Osteocyte (in vitro differentiated cells): Measurements from ENCODE around the gene NKAIN2. TPM values are rescaled to one million over a fixed set of nuclear protein-coding genes. Genes with fewer than 3 reads are reported as not detected.
"Not testable (repeated sequence)": the region's sequence is repeated elsewhere in the genome, so short reads cannot be mapped to it uniquely, and the experiment has no call there.

ENCODE experiments used
- DNase-seq: peaks from one replicate; pipeline ENCODE4 v3.0.0; 2021; ENCODE audit warnings: mixed read lengths; ENCODE audit not compliant: unreplicated experiment; ENCODE audit errors: extremely low spot score
- H3K27ac Mint-ChIP-seq: one replicate; pipeline ENCODE4 v1.8.0; 2021; ENCODE audit warnings: mild to moderate bottlenecking, mixed read lengths; ENCODE audit not compliant: unreplicated experiment
- H3K27me3 Mint-ChIP-seq: one replicate; pipeline ENCODE4 v1.8.0; 2021; ENCODE audit warnings: mixed read lengths; ENCODE audit not compliant: unreplicated experiment
- H3K36me3 Mint-ChIP-seq: one replicate; pipeline ENCODE4 v1.8.0; 2021; ENCODE audit warnings: mixed read lengths; ENCODE audit not compliant: unreplicated experiment
- H3K4me1 Mint-ChIP-seq: one replicate; pipeline ENCODE4 v1.8.0; 2021; ENCODE audit warnings: mixed read lengths; ENCODE audit not compliant: unreplicated experiment
- H3K4me3 Mint-ChIP-seq: one replicate; pipeline ENCODE4 v1.8.0; 2021; ENCODE audit warnings: mild to moderate bottlenecking, moderate library complexity, mixed read lengths; ENCODE audit not compliant: unreplicated experiment
- H3K9me3 Mint-ChIP-seq: one replicate; pipeline ENCODE4 v1.8.0; 2021; ENCODE audit warnings: mixed read lengths; ENCODE audit not compliant: unreplicated experiment
- total RNA-seq: library from RNA; stranded (reverse); gene quantifications from 2 replicates; pipeline ENCODE4 v1.2.1, GENCODE V29; 2021
- TF ChIP-seq, protein P1 (sequence below): fragments of 200-600 bp; sonication (generic); IDR thresholded peaks from 2 replicates; pipeline ENCODE4 v1.5.0; 2021; ENCODE audit warnings: antibody characterized with exemption, mild to moderate bottlenecking, moderate library complexity

NKAIN2 gene
- total RNA-seq, 1 donor from 2014 or later, result 17.8 TPM

DNA sequence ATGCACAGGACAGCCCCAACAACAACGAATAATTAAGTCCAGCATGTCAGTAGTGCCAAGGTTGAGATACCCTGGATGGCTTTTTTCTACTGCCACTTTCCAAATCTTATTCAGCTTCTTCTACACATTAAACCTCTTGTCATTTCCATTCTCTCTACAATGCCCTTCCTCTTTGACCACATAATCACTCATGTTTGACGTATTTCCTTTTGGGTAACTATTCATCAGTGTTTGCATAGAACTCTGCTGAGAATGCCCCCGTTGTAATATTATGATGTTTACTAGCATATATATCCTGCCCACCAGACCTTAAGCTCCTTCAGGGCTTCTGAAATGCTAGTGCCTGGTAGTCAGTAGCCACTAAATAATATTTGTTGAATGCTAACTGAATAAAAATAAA is 643.3 kb downstream of the NKAIN2 start:
- no peaks in the 10 kb centered on the region for H3K36me3 Mint-ChIP-seq
- H3K27ac Mint-ChIP-seq, result no peak overlapping the region
- peaks cover 4% of the 10 kb centered on the region for H3K4me1 Mint-ChIP-seq
- TF ChIP-seq, protein P1, sequence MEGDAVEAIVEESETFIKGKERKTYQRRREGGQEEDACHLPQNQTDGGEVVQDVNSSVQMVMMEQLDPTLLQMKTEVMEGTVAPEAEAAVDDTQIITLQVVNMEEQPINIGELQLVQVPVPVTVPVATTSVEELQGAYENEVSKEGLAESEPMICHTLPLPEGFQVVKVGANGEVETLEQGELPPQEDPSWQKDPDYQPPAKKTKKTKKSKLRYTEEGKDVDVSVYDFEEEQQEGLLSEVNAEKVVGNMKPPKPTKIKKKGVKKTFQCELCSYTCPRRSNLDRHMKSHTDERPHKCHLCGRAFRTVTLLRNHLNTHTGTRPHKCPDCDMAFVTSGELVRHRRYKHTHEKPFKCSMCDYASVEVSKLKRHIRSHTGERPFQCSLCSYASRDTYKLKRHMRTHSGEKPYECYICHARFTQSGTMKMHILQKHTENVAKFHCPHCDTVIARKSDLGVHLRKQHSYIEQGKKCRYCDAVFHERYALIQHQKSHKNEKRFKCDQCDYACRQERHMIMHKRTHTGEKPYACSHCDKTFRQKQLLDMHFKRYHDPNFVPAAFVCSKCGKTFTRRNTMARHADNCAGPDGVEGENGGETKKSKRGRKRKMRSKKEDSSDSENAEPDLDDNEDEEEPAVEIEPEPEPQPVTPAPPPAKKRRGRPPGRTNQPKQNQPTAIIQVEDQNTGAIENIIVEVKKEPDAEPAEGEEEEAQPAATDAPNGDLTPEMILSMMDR, result no peak
- H3K4me3 Mint-ChIP-seq, result no peak overlapping the region
- DNase-seq, result no peak
- no peaks in the 10 kb centered on the region for H3K9me3 Mint-ChIP-seq
- no peaks in the 10 kb centered on the region for H3K27me3 Mint-ChIP-seq

DNA sequence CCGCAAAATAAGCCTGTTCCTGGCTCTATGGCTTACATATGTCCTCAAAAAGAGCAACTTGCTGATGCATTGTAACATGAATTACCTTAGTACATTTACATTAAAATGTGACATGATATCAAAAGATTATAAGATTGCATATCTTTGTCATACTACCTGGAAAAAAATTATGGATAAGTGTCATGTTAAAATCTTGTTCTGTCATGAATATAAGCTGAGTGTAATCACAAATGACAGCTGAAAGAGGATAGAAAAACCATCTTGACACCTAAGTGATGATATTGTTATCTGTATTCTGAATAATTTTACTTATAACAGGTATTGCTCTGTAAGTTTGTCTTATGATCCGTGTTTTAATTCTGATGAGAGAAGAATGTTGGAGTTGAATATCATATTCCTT is 655.6 kb downstream of the NKAIN2 start:
- Mint-ChIP-seq H3K27me3 (no peaks in the 10 kb centered on the region), H3K4me1 (peaks cover 11% of the 10 kb centered on the region), H3K9me3 (no peaks in the 10 kb centered on the region), H3K27ac (no peak overlapping the region), H3K36me3 (no peaks in the 10 kb centered on the region), H3K4me3 (no peak overlapping the region)
- TF ChIP-seq, protein P1, result no peak
- no peak for DNase-seq

DNA sequence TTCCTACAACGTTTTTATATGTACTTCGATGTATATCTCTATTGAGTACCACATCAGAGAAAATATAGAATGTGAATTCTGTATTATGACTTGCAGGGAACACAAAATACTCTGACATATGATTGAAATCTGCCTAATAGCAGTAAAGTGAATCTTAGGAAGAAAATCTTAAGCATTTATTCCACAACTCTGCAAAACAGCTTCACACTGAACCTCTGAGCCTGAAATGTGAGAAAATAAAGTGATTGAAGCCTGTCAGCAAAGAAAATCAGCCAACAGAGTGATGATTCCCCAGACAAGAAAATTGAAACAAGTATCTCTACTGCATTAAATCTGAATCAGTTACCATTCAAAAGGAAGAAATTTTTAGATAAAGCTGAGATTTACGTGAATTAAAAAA is 659.1 kb downstream of the NKAIN2 start:
- no peaks in the 10 kb centered on the region for H3K36me3 Mint-ChIP-seq
- no peaks in the 10 kb centered on the region for H3K9me3 Mint-ChIP-seq
- H3K27ac Mint-ChIP-seq, result no peak overlapping the region
- no peaks in the 10 kb centered on the region for H3K27me3 Mint-ChIP-seq
- peaks cover 27% of the 10 kb centered on the region for H3K4me1 Mint-ChIP-seq
- DNase-seq, result no peak
- TF ChIP-seq, protein P1, result no peak
- H3K4me3 Mint-ChIP-seq, result no peak overlapping the region

DNA sequence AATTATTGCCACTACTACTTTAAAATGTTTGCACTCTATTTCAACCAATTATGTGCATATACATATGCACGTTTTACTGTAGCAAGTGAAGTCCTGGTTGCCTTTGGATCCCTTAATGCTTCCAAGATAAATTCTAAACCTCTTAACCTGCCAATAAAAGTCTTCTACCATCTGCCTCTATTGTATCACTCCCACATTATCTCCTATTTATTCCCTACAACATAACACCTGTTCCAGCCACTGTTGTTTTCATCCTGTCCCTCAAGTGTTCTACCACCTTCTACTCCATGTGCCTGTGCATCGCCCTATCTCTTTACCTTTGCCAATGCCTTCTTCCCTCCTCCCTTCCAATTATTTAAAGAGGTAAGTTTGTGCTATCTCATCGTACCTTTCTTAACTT is 659.6 kb downstream of the NKAIN2 start:
- no peaks in the 10 kb centered on the region for H3K27me3 Mint-ChIP-seq
- H3K4me3 Mint-ChIP-seq, result no peak overlapping the region
- H3K27ac Mint-ChIP-seq, result no peak overlapping the region
- DNase-seq, result no peak
- no peaks in the 10 kb centered on the region for H3K9me3 Mint-ChIP-seq
- H3K36me3 Mint-ChIP-seq, result no peaks in the 10 kb centered on the region
- TF ChIP-seq, protein P1, result no peak
- H3K4me1 Mint-ChIP-seq, result peaks cover 27% of the 10 kb centered on the region

DNA sequence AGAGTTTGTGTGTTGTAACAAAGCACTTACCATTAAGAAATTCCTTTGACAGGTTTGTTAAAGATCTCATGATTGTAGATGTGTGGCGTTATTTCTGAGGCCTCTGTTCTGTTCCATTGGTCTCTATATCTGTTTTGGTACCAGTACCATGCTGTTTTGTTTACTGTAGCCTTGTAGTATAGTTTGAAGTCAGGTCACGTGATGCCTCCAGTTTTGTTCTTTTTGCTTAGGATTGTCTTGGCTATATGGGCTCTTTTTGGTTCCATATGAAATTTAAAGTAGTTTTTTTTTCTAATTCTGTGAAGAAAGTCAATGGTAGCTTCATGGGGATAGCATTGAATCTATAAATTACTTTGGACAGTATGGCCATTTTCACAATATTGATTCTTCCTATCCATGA is 660.9 kb downstream of the NKAIN2 start:
- not testable (repeated sequence) for H3K36me3 Mint-ChIP-seq, H3K27me3 Mint-ChIP-seq, H3K27ac Mint-ChIP-seq, H3K9me3 Mint-ChIP-seq, DNase-seq, H3K4me3 Mint-ChIP-seq
- H3K4me1 Mint-ChIP-seq, result peaks cover 33% of the 10 kb centered on the region

DNA sequence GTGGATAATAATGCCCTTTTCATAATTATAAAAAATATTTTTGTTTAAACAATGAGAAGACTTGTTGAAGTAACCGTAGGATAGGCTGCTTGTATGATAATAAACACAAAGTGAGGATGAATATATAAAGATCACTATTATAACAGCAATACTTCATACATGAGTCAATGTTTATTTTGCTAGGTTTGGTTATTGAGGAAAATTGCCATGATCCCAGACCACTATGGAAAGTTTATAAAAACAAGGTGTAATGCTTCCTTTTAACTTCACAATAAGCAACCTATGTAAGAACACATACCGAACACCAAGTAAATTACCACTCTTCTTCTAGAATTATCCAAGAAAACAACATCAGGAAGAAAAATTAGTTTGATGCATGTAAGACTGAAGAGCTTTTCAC is 663.3 kb downstream of the NKAIN2 start:
- no peak overlapping the region for H3K4me3 Mint-ChIP-seq
- no peaks in the 10 kb centered on the region for H3K36me3 Mint-ChIP-seq
- no peaks in the 10 kb centered on the region for H3K27me3 Mint-ChIP-seq
- no peaks in the 10 kb centered on the region for H3K9me3 Mint-ChIP-seq
- TF ChIP-seq, protein P1, result no peak
- no peak for DNase-seq
- no peak overlapping the region for H3K27ac Mint-ChIP-seq
- peaks cover 36% of the 10 kb centered on the region for H3K4me1 Mint-ChIP-seq
